Neural progenitor cell (in vitro differentiated cells): ENCODE measurements around the gene SLC31A2. TPM values are rescaled to one million over a fixed set of nuclear protein-coding genes. Genes with fewer than 3 reads are reported as not detected.

Source experiments
- DNase-seq: peaks from one replicate; pipeline ENCODE4 v3.0.0-alpha.2; 2016; ENCODE audit warnings: low spot score
- H2AFZ ChIP-seq: fragments of 200-600 bp; sonication (generic); replicated peaks from 2 replicates; pipeline ENCODE4 v1.6.1; 2016; ENCODE audit warnings: antibody characterized with exemption
- H3F3A ChIP-seq: fragments of 200-600 bp; sonication (generic); 2 replicates; pipeline ENCODE4 v1.6.1; 2016; ENCODE audit warnings: antibody characterized with exemption, low read depth
- H3K27ac ChIP-seq: fragments of 200-600 bp; sonication (generic); 2 replicates; pipeline ENCODE4 v1.5.1; 2016; ENCODE audit warnings: mild to moderate bottlenecking
- H3K27me3 ChIP-seq: fragments of 200-600 bp; sonication (generic); 2 replicates; pipeline ENCODE4 v1.6.1; 2016; ENCODE audit warnings: mild to moderate bottlenecking, moderate library complexity
- H3K36me3 ChIP-seq: fragments of 200-600 bp; sonication (generic); 2 replicates; pipeline ENCODE4 v1.5.1; 2016
- H3K4me1 ChIP-seq: fragments of 200-600 bp; sonication (generic); 2 replicates; pipeline ENCODE4 v1.6.1; 2016; ENCODE audit warnings: mixed run types
- H3K4me2 ChIP-seq: fragments of 200-600 bp; sonication (generic); 2 replicates; pipeline ENCODE4 v1.6.1; 2016
- H3K4me3 ChIP-seq: fragments of 200-600 bp; sonication (generic); 2 replicates; pipeline ENCODE4 v1.5.1; 2016
- H3K79me2 ChIP-seq: fragments of 200-600 bp; sonication (generic); 2 replicates; pipeline ENCODE4 v1.6.1; 2016; ENCODE audit warnings: low read depth
- H3K9ac ChIP-seq: fragments of 200-600 bp; sonication (generic); 2 replicates; pipeline ENCODE4 v1.6.1; 2016
- H3K9me3 ChIP-seq: fragments of 200-600 bp; sonication (generic); 2 replicates; pipeline ENCODE4 v1.5.1; 2016; ENCODE audit warnings: low read depth
- H4K20me1 ChIP-seq: fragments of 200-600 bp; sonication (generic); 2 replicates; pipeline ENCODE4 v1.6.1; 2016; ENCODE audit warnings: low read depth
- H3K27ac Mint-ChIP-seq: 3 replicates; pipeline ENCODE4 v1.8.0; 2021; ENCODE audit warnings: mixed read lengths
- H3K27me3 Mint-ChIP-seq: 2 replicates; pipeline ENCODE4 v1.8.0; 2022; ENCODE audit warnings: low read depth, mild to moderate bottlenecking, inconsistent platforms, moderate library complexity, mixed read lengths; ENCODE audit not compliant: insufficient read depth
- H3K36me3 Mint-ChIP-seq: 3 replicates; pipeline ENCODE4 v1.8.0; 2021; ENCODE audit warnings: mixed read lengths
- H3K4me1 Mint-ChIP-seq: 3 replicates; pipeline ENCODE4 v1.8.0; 2021; ENCODE audit warnings: mixed read lengths
- H3K4me3 Mint-ChIP-seq: 3 replicates; pipeline ENCODE4 v1.8.0; 2021; ENCODE audit warnings: mild to moderate bottlenecking, moderate library complexity, mixed read lengths
- H3K9me3 Mint-ChIP-seq: 3 replicates; pipeline ENCODE4 v1.8.0; 2020; ENCODE audit warnings: mixed read lengths
- EZH2 ChIP-seq: fragments of 200-600 bp; sonication (generic); IDR thresholded peaks from 2 replicates; pipeline ENCODE4 v1.6.1; 2017; ENCODE audit warnings: antibody characterized with exemption, mild to moderate bottlenecking, moderate library complexity
- EZH2phosphoT487 ChIP-seq: fragments of 200-600 bp; sonication (generic); IDR thresholded peaks from 2 replicates; pipeline ENCODE4 v1.6.1; 2017; ENCODE audit warnings: antibody characterized with exemption
- total RNA-seq: library from RNA; depleted of rRNA; stranded (reverse); fragments of >200 nt; gene quantifications from 2 replicates; pipeline ENCODE4 v1.2.3, GENCODE V29; 2015; ENCODE audit warnings: low replicate concordance
- TF ChIP-seq, protein P1 (sequence below): fragments of 200-600 bp; sonication (generic); IDR thresholded peaks from 2 replicates; pipeline ENCODE4 v1.5.1; 2017; ENCODE audit warnings: antibody characterized with exemption, mild to moderate bottlenecking

Gene SLC31A2
- total RNA-seq, 1 donor from 2014 or later: 0.34 TPM

DNA sequence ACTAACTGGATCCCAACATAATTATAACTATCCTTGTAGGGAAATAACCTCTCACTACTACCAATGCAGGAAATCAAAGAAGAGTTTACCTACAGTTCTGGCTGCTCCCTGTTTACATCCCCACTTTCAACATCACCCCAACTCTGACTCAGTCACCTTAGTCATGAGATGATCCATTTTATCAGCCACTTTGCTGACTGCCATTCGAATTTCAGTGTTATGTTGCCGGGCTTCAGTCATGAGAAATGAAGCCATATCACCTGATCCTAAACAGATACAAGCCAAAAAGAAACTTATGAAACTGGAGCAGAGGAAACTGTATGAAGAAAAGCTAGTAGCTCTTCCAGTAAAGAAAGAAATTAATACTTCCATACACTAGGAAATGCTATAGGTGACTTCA is 33.7 kb downstream of the SLC31A2 start:
- Histone ChIP-seq H2AFZ (no peak overlapping the region), H3K4me3 (no peak overlapping the region), H3K9me3 (no peaks in the 10 kb centered on the region), H3K36me3 (no peaks in the 10 kb centered on the region), H3K79me2 (no peaks in the 10 kb centered on the region), H3F3A (no peaks in the 10 kb centered on the region), H3K4me2 (no peak overlapping the region), H4K20me1 (no peaks in the 10 kb centered on the region), H3K27ac (no peak overlapping the region), H3K4me1 (no peaks in the 10 kb centered on the region), H3K9ac (no peak overlapping the region), H3K27me3 (no peaks in the 10 kb centered on the region)
- TF ChIP-seq, protein P1, sequence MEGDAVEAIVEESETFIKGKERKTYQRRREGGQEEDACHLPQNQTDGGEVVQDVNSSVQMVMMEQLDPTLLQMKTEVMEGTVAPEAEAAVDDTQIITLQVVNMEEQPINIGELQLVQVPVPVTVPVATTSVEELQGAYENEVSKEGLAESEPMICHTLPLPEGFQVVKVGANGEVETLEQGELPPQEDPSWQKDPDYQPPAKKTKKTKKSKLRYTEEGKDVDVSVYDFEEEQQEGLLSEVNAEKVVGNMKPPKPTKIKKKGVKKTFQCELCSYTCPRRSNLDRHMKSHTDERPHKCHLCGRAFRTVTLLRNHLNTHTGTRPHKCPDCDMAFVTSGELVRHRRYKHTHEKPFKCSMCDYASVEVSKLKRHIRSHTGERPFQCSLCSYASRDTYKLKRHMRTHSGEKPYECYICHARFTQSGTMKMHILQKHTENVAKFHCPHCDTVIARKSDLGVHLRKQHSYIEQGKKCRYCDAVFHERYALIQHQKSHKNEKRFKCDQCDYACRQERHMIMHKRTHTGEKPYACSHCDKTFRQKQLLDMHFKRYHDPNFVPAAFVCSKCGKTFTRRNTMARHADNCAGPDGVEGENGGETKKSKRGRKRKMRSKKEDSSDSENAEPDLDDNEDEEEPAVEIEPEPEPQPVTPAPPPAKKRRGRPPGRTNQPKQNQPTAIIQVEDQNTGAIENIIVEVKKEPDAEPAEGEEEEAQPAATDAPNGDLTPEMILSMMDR: no peak
- TF ChIP-seq EZH2phosphoT487 (no peak), EZH2 (no peak)
- Mint-ChIP-seq H3K27ac (no peak overlapping the region), H3K4me1 (no peaks in the 10 kb centered on the region), H3K27me3 (no peaks in the 10 kb centered on the region), H3K4me3 (no peak overlapping the region), H3K9me3 (no peaks in the 10 kb centered on the region), H3K36me3 (peaks cover 9% of the 10 kb centered on the region)
- DNase-seq: no peak

DNA sequence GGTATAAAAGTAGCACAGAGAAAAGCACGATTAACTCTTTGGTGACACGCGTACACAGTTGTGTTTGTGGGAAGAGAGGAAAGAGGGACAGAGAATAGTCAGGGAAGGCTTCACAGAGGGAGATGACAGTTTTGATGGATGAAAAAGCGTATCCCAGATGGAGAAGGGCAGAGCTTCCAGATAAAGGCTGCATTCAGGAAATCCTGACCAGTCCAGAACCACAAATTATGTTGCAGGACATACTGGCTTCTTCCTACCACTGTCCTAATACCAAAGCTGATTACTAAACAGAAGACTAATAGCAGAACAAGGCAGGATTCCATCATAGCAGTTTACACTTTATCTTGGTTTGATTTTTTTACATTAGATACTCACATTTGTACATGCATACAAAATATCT is 34.5 kb downstream of the SLC31A2 start:
- Mint-ChIP-seq H3K36me3 (peaks cover 9% of the 10 kb centered on the region), H3K9me3 (no peaks in the 10 kb centered on the region), H3K4me3 (no peak overlapping the region), H3K27me3 (no peaks in the 10 kb centered on the region), H3K4me1 (no peaks in the 10 kb centered on the region), H3K27ac (no peak overlapping the region)
- H3K27me3 ChIP-seq: no peaks in the 10 kb centered on the region
- no peaks in the 10 kb centered on the region for H3K9me3 ChIP-seq
- no peak overlapping the region for H3K4me2 ChIP-seq
- no peaks in the 10 kb centered on the region for H4K20me1 ChIP-seq
- H3K27ac ChIP-seq: no peak overlapping the region
- H3K4me1 ChIP-seq: no peaks in the 10 kb centered on the region
- DNase-seq: no peak
- TF ChIP-seq EZH2 (no peak), EZH2phosphoT487 (no peak)
- TF ChIP-seq, protein P1: no peak
- no peak overlapping the region for H2AFZ ChIP-seq
- no peaks in the 10 kb centered on the region for H3K79me2 ChIP-seq
- H3K9ac ChIP-seq: no peak overlapping the region
- no peaks in the 10 kb centered on the region for H3K36me3 ChIP-seq
- no peak overlapping the region for H3K4me3 ChIP-seq
- H3F3A ChIP-seq: no peaks in the 10 kb centered on the region

DNA sequence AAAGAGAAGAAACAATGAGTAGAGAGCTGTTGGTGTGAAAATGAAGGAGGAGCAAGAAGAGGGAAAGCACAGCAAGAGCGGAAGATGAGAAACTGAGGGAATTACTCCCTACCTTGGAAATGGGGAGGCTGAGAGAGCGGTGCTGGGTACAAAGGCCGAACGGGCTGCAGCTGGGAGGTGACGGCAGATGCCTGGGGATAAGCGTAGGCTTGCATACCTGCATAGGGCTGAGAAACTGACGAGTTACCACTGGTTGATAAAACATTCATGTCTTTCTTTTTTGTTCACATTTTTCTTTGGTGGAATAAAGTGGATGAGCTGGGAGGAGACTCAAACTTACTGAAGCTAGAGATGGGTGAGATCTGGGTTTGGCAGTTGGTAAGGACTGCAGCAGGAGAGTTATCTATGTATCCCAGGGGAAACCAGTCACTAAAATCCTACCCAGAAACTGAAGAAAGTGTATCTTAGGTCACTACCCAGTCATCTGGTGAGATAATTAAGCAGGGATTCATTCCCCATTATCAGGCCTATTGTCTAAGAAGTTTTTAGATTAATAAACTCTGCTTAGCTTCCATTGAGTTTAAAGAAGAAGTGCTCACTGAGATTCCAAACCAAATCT is 35.4 kb downstream of the SLC31A2 start:
- H3F3A ChIP-seq: no peaks in the 10 kb centered on the region
- no peak overlapping the region for H3K9ac ChIP-seq
- H2AFZ ChIP-seq: no peak overlapping the region
- H4K20me1 ChIP-seq: no peaks in the 10 kb centered on the region
- no peak overlapping the region for H3K27ac ChIP-seq
- Mint-ChIP-seq H3K4me1 (no peaks in the 10 kb centered on the region), H3K36me3 (peaks cover 9% of the 10 kb centered on the region), H3K27me3 (no peaks in the 10 kb centered on the region), H3K4me3 (no peak overlapping the region), H3K27ac (no peak overlapping the region), H3K9me3 (no peaks in the 10 kb centered on the region)
- no peaks in the 10 kb centered on the region for H3K4me1 ChIP-seq
- no peaks in the 10 kb centered on the region for H3K9me3 ChIP-seq
- H3K79me2 ChIP-seq: no peaks in the 10 kb centered on the region
- H3K4me3 ChIP-seq: no peak overlapping the region
- TF ChIP-seq EZH2phosphoT487 (no peak), EZH2 (no peak)
- TF ChIP-seq, protein P1: no peak
- no peaks in the 10 kb centered on the region for H3K36me3 ChIP-seq
- no peaks in the 10 kb centered on the region for H3K27me3 ChIP-seq
- no peak overlapping the region for H3K4me2 ChIP-seq
- DNase-seq: no peak
